HG03521 (cell line): ENCODE data around the gene ADAP1.
A peak's percentile ranks its signal among the peaks of the same experiment; 100 is the strongest.

ENCODE experiments used
- ATAC-seq: cut with Tn5 transposase; IDR thresholded peaks from one replicate; pipeline ENCODE4 v1.9.1; 2021; ENCODE audit warnings: mild to moderate bottlenecking, moderate library complexity; ENCODE audit not compliant: unreplicated experiment

The ADAP1 gene

GRCh38 chr7:940599-941408, 13.7 kb downstream of the ADAP1 start:
- no peak for ATAC-seq

GRCh38 chr7:939843-940242, 14.6 kb downstream of the ADAP1 start:
- no peak for ATAC-seq

GRCh38 chr7:938546-939185, 15.8 kb downstream of the ADAP1 start:
- ATAC-seq, result no peak

DNA sequence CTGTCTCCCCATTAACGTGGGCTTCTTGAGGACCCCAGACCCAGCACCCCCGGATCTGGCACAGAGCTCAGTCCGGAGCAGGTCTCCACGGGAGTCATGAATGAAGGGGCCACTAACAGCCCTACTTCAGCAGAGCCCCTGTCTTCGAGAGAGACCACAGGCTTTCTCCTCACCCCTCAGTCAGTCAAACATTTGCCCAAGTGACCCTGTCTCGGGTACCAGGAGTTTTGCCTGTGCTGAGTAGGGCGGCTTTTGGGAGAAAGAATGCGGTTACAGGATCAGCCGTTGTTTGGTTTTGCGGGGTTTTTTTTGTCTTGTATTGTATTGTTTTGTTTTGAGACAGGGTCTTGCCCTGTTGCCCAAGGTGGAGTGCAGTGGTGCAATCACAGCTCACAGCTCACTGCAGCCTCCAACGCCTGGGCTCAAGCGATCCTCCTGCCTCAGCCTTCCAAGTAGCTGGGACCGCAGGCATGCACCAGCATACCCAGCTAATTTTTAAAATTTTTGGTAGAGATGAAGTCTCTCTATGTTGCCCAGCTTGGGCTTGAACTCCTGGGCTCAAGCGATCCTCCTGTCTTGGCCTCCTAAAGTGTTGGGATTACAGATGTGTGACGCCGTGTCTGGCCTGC, 16.5 kb downstream of the ADAP1 start:
- ATAC-seq, result no peak

DNA sequence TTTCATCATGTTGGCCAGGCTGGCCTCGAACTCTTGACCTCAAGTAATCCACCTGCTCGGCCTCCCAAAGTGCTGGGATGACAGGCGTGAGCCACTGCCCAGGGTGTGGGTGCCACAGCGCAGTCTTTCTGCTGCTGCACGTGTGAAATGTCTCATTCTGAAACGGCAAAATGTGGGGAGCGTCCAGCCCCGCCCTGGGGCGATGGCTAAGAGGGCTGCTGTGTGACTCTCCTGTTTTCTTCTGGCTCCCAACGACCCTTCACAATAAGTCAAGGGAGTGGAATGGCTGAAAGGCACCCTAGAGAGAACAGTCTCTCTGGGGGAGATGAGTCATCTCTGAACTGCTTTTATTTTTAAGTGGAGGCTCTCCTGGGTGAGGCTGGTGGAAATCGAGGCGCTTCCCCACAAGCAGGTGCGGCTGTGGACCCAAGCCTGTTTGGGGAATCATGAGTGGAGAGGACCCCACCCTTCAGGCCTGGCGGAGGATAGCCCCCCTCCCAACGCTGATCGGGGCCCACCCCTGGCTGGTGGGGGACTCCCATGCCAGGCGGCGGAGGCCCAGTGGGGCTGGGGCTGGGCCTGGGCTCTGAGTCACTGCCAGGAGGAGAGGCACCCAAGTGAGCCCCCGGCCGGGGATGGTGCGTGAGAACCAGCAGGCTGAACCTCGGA, 18.0 kb downstream of the ADAP1 start:
- peak; percentile 41 for ATAC-seq

DNA sequence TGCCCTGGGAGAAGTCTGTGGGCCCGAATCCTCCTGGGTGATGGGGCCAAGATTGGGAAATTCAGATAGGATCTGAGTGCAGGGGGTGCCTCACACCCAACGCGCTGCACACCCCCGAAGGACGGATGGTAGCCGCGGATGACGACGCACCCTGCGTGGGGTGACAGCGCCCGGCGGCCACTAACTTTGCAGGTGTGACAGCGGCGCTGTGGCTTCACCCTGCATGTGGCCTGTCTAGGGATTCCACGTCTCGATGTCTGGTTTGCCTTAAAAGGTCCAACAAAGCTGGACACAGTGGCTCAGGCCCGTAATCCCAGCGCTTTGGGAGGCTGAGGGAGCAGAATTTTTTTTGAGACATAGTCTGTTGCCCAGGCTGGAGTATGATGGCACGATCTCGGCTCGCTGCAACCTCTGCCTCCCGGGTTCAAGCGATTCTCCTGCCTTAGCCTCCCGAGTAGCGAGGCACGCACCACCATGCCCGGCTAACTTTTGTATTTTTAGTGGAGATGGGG, 18.6 kb downstream of the ADAP1 start:
- ATAC-seq, result no peak

- ATAC-seq, result no peak
Observed at GRCh38 chr7:935164-935873, 19.2 kb downstream of the ADAP1 start.

DNA sequence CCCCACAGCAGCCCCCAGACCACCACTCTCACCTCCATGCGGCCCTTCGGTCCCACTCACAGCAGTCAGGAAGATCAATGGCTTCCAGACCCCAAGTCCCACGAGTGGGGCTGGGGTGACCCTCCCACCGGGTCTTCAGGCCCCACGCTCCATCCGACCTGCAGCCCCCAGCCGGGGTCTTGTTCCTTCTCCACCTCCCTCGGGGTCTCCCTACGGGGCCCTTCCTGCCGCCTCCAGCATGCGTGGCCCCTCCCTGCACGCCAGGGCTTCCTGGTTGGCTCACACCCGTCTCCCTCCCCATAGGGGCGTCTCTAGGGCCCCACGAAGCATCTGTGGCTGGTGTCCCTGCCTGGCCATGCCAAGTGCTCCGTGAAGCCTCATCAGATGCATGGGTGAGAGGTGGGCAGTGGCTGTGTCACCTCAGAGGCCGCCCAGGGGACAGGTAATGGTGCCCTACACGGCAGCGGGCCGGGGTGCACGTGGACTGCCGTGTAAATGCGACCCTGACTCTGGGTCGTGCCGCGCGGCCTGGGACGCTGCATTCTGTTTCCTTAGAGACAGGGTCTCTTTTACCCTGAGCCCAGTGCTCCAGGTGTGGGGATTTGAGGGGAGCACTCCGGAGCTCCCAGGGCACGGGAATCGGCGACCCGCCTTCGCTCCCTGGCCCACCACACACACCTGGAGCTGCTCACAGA, 19.9 kb downstream of the ADAP1 start:
- no peak for ATAC-seq

DNA sequence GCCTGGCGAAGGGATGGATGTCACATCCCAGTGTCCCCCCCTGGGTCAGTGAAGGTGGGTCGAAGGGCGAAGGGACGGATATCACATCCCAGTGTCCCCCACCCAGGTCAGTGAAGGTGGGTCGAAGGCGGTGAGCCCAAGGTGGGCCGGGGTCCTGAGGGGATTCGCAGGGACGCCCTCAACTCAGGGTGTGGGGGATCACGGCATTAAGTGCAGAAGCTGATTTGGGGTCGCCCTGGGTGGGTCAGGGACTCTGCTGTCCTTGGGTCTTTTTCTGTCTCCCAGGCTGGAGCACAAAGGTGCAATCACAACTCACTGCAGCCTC, 21.9 kb downstream of the ADAP1 start:
- no peak for ATAC-seq

DNA sequence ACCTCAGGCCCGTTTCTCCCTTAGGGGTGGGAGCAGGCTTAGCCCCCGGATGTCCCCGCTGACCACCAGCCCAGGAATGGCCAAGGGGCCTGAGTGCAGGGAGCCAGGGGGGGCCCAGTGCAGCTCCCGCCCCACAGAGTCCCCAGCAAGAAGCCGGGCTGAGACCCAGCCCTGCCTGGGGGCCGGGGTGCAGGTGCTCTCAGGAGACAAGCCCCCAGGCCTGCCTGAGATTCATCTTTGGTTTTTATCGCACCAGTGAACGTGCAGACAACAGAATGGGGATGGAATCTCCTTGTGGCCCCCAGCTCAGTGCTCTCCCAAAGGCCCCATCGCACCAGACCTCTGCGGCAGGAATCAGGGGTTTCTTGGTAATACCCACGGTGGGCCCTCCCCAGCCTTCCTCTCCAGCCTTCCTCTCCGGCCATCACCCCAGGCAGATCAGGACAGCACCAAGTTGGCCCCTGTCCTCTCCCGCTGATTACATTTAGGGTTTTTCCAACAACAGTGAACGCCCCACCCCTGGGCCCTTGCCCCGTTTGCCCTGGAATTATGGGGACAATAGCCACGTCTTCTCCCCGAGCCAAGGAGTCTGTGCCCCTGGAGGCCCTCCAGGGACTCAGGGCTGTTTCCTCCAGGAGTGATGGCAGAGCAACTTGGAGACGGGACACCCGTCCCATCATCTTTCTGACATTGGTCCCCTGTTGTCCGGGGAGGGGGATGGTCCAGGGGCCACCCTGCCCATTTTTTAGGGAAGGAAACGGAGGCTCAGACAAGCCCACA, 22.4 kb downstream of the ADAP1 start:
- ATAC-seq, result no peak

- ATAC-seq, result no peak
Observed at GRCh38 chr7:930975-931758, 23.3 kb downstream of the ADAP1 start.

DNA sequence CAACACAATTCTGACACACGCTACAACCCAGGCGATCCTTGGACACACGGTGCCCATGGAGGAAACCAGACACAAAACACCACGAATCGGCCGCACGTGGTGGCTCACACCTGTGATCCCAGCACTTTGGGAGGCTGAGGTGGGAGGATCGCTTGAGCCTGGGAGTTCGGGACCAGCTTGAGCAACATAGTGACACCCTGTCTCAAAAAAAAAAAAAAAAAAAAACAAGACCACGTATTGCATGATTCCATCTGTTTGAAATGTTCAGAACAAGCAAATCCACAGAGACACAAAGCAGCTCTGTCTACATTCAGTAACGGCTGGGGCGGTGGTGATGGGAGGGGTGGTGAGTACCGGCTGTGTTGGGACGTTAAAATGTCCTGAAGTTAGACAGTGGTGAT, 25.2 kb downstream of the ADAP1 start:
- ATAC-seq, result no peak

DNA sequence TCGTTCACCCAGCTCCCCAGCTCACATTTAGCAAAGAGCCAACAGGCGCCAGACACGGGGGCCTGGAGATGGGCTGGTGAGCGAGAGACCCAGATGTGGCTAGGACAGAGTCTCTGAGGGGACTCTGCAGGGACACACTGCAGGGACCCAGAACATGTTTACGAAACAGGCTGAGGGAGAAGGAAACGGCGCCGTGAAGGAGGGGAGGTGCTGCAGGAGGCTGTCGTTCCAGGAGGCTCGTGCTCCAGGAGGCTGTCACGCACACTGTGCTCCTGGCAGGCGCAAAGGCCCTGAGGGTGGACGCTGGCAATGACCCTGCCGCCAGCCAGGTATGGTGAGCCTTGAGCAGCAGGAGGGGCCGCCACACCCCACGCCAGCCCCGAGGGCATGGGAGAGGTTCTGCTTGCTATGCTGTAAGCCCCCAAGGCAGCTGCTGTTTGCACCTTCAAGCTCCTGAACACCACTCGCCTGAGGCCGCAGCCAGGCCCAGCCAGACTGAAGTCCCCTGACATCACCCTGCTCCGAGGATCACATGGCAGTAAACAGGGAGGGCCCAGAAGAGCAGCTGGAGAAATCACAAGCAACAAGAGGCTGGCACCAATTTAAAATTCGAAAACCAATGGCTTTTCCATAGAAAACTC, 27.3 kb downstream of the ADAP1 start:
- no peak for ATAC-seq

- no peak for ATAC-seq
Observed at GRCh38 chr7:926061-927030, 28.1 kb downstream of the ADAP1 start.

DNA sequence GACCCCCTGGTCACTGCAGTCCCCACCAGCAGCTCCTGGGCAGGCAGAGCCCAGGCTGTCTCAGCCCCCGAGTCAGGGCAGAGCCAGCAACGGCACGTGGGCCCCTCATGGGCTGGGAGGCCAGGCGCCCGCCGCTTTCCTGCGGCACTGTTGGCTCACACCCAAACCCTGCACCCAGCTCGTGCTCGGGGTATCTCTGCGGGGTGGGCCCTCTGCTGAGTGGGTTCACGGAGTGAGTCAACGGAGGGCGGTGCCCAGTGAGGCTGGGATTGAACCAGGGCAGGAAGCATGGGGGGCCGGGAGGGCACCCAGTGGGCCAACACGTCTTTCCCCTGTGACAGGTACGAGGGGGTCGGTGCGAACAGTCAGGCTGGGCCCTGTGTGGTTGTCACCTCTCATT, 28.9 kb downstream of the ADAP1 start:
- ATAC-seq, result no peak

DNA sequence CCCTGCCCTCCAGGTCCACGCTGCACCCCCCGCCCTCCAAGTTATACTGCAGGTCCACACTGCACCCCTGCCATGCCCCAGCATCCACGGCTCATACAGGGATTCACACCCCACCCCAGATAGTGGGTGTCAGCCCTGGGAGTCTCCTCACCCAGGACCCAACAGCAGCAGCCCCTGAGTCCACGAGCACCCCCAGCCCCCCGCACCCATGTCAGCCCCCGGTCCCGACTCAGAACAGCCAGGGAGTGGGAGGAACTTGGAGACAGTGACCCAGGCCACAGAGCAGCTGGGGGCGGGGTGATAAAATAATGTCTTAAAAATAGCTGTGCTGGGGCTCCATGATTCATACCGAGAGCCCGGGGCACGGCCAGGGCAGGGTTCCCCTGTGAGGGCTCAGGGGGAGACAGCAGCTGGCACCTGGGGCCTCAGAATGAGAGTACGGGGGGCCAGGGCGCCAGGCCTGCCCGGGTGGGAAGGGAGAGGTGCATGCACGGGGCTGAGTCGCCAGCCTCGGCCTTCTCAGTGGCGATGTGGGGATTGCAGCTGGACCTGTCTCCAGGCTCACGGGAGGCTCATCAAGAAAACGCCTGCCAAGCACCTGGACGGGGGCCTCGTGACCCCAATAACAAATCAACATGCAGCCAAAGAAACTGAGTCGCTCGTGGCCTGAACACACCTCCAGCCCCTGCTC, 29.8 kb downstream of the ADAP1 start:
- peak; percentile 35 for ATAC-seq
